ENCODE measurements around the gene TASL.
"Not testable (repeated sequence)": the region's sequence is repeated elsewhere in the genome, so short reads cannot be mapped to it uniquely, and the experiment has no call there.

Gene TASL, protein sequence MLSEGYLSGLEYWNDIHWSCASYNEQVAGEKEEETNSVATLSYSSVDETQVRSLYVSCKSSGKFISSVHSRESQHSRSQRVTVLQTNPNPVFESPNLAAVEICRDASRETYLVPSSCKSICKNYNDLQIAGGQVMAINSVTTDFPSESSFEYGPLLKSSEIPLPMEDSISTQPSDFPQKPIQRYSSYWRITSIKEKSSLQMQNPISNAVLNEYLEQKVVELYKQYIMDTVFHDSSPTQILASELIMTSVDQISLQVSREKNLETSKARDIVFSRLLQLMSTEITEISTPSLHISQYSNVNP

GRCh38 chrX:30577362-30577991 lies at the start of gene TASL:
Gene TASL (minus strand): TSS chrX:30577766. CDS start chrX:30560355, 17,411 bp downstream.
- no peak for DNase-seq (ENCODE audit: low spot score)

DNA sequence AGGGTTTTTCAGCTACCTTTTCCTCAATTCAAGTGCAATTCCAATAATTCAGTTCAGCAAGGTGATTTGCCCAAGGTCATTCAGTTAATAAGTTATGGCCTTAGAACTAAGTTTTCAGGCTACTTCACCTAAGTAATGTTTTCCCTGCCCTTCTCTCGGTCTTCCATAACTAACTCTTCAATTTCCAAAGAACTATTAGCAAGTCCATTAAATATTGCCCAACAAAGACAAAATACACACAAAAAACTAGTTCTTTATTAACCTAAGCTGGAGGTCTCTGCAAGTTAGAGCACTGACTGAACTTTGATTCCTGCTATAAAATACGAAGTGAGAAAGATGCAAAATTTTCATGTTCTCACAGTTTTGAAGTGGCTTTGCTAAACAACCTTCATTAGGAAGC lies 48.8 kb upstream of the TASL start:
- no peak for DNase-seq (ENCODE audit: low spot score)

DNA sequence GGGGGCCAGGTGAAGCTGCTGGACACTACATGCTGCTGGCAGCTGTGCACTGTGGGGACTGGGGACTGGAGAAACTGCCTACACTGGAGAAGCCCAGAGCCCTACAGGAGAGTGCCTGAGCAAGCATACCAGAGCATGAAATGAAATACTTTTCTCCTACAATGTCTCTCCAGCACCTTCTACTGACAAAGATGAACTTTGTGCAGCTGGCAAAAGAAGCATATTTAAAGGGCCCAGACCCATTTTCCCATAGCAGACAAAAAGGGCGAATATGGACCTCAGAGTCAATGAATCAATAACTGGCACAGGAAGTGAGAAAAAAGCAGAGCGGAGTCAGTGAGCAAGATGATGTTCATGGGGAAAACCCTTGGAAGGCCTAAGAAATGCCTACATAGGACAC lies 44.8 kb upstream of the TASL start:
- DNase-seq (ENCODE audit: low spot score), result no peak

DNA sequence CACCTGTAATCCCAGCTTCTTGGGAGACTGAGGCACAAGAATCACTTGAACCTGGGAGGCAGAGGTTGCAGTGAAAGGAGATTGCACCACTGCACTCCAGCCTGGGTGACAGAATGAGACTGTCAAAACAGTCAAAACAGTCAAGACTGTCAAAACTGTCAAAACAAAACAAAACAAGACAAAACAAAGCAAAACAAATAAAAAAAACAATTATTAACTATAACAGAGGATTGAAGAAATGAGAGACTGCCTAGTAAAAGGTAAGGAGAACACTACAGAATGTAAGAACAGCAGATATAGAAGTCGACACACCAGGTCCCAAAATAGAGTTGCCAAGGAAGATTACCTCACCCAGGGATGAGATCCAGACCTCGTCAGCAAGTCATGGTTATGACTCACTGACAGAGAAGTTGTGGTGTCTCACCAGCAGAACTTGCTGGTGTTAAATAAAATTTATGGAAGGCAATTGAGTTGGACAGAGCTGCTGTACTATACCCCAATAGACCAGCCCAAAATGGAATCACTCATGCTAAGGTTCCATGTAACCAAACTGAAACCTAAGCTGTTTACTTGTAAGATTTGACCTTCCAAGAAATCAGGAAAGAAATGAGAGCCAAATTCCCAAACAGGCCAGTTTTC lies 43.5 kb upstream of the TASL start:
- no peak for DNase-seq (ENCODE audit: low spot score)

DNA sequence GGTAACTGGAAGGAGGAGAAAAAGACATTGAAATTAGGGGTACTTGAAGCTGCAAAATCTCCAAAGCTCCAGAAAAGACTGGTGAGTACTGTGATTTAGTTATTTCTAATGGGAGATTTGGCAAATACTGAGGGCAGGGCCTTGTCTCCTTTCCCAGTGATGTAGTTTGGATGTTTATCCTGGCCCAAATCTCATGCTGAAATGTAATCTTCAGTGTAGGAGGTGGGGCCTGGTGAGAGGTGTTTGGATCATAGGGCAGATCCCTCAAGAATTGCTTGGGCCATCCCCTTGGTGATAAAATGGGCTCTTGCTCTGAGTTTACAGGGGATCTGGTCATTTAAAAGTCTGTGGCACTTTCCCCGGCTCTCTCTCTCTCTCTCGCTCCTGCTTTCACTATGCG lies 42.6 kb upstream of the TASL start:
- DNase-seq (ENCODE audit: low spot score), result no peak

GRCh38 chrX:30618160-30618765 lies 40.7 kb upstream of the TASL start:
- peak; percentile 25 for DNase-seq (ENCODE audit: low spot score)

DNA sequence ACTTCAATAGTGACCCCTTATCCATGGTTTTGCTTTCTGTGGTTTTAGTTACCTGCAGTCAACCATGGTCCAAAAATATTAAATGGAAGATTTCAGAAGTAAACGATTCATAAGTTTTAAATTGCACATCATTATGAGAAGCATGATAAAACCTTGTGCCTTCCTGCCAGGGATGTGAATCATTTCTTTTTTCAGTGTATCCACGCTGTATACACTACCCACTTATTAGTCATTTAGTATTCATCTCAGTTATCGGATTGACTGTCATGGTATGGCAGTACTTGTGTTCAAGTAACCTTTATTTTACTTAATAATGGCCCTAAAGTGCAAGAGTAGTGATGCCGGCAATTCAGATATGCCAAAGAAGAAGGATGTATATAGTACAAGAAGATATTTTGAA lies 37.7 kb upstream of the TASL start:
- no peak for DNase-seq (ENCODE audit: low spot score)

DNA sequence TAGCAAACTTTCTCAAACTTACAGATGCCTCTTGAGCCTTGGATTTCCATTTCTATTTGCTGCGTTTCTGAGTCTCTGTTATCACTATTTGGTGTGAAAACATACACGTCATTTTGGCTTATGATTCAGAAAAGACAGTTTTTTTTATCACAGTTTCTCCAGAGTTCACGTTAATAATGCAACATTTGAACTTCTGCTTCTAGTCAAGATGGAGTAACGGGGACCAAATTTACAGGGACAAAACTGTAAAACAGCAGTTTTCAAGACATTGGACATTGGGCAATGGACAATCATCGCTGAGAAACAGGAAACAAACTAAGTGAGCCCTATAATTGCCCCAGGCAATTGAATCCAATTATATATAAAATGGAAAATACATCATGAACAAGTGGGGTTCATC lies 36.2 kb upstream of the TASL start:
- no peak for DNase-seq (ENCODE audit: low spot score)

DNA sequence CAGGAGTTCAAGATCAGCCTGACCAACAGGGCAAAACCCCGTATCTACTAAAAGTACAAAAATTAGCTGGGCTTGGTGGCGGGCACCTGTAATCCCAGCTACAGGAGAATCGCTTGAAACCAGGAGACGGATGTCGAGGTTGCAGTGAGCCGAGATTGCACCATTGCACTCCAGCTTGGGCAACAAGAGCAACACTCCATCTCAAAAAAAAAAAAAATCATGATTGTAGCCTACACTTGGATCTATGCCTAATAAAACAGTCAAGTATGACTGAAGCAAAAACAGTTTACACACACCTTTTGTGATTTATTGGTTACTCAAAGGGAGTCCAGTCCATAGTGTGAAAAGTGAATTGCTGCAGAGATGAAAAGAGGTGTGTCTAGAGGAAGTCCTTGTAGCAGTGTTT lies 34.7 kb upstream of the TASL start:
- no peak for DNase-seq (ENCODE audit: low spot score)

DNA sequence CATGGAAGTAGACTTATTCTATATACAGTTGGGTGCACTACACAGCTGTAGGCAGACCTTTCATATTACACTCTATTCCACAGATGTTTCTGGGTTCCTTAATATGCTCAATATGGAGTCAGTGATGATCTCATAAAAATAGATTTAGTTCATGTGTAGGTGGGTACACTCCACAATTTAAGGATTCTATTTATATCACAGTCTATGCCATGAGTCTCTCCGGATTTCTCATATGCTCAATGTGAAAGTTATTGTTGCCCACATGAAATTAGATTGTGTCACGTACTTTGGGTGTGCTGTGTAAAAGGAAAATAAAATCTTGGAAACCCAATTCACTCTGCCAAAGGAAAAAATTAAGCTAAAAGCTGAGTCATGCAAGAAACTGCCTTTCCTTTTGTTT lies 32.5 kb upstream of the TASL start:
- no peak for DNase-seq (ENCODE audit: low spot score)

DNA sequence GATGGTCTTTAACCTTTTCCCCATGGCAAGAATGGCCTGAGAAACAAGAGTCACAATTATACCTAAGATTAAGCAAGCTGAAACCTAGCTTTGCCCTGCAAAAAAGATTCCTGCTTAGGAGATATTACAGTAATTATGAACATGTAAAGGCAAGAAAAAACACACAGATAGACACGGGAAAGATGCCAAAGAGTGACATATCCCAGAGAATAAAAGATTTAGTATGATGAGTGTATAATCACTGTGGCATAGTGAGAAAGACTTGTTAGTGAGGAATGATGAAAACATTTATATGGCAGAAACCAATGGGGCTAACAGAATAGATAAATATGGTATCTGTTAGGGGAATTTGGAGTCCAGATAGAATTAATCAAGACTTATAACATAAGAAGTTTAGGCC lies 29.6 kb upstream of the TASL start:
- DNase-seq (ENCODE audit: low spot score), result no peak

GRCh38 chrX:30600269-30601176 lies 23.0 kb upstream of the TASL start:
- DNase-seq (ENCODE audit: low spot score), result not testable (repeated sequence)

GRCh38 chrX:30597216-30598012 lies 19.8 kb upstream of the TASL start:
- no peak for DNase-seq (ENCODE audit: low spot score)

DNA sequence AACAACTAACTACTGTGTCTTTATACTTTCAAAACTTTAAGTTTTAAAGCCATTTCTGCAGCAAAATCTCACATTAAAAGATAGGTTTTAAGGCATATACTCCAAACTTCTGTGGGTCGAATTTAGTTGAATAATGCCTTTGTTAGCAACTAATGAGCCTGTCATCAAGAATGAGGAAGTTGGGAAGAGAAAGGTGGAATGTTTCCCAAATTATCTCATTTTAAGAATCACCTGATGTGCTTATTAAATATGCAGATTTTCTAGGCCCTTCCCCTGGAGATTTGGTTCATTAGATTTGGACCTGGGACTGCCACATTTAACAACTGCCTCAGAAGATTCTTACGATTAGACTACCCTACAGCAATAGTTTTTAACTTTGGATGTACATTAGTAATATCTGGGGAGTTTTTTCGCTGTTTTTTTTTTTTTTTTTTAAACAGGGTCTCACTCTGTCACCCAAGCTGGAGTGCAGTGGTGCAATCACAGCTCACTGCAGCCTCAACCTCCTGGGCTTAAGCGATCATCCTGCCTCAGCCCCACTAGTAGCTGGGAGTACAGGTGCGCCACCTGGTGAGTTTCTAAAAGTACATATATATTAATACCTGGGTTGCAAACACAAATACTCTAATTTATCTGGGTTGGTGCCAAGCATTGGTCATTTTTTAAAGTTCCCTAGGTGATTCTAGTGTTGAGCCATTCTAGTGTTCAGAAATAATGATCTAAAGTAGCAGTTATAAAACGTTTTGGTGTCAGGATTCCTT lies 16.1 kb upstream of the TASL start:
- DNase-seq (ENCODE audit: low spot score), result peak; percentile 4

DNA sequence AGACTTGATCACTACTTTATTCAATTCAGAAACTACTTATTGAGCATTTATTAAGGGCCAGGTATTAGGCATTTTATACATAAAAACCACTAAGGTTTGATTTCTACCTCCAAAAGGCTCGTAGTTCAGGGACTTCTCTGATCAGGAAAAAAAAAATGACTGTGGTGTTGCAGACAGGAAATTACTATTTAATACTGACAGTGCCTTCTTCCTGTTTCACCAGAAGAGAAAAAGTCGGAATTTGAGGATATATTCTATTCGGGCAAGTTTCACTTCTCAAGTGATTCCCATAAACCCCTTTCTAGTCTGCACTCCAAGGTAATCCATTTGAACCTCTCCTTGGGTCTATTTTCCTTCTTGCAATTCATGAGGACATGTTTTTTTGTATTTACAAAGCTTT lies 15.3 kb upstream of the TASL start:
- DNase-seq (ENCODE audit: low spot score), result no peak

DNA sequence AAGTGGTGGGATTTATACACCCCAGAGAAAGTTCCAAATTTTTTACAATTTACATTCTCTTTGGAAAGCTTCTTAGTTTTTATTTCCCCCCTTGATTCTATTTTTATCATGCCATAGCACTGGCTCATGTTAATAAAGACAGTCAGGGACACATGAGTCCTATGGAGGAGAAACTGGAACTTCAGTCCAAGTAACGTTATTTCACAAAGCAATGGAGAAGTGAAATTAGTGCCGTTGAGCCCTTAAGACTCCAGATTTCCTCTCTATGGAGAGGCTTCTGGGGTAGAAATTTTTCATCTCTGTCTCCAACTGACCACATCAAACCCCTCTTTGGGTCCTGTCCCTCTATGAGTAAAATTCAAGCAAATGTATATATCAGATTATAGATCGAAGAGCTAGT lies 12.8 kb upstream of the TASL start:
- no peak for DNase-seq (ENCODE audit: low spot score)

DNA sequence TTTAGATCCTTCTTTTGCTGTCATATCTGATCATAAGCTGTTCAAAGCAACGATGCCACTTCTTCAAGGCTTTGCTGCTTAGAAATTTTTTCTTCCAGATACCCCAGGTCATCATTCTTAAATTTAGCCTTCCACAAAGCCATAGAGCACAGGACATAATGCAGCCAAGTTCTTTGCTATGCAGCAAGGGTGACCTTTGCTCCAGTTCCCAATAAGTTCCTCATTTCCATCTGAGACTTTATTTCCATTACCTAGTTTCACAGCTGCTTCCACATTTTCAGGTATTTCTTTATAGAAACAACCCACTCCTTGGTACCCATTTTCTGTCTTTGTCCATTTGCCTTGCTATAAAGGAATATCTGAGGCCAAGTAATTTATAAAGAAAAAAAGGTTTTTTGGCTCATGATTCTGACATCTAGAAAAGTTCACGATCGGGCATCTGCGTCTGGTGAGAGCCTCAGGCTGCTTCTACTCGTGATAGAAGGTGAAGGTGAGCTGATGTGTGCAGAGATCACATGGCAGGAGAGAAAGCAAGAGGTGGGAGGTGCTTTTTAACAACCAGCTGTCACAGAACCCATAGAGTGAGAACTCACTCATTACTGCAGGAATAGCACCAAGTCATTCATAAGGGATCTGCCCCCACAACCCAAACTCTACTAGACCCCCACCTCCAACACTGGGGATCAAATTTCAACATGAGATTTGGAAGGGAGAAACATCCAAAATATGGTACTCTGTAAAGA lies 11.8 kb upstream of the TASL start:
- DNase-seq (ENCODE audit: low spot score), result no peak

DNA sequence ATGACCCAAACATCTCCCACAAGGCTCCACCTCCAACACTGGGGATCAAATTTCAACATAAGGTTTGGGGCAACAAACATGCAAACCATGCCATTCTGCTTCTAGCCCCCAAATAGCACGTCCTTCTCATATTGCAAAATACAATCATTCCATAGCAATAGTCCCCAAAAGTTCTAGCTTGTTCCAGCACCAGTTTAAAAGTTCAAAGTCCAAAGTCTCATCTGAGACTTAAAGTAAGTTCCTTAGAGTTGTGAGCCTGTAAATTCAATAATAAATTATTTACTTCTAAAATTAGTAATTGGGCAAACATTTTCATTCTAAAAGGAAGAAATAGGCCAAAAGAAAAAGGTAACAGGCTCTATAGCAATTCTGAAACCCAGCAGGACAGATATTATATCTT lies 8.9 kb upstream of the TASL start:
- no peak for DNase-seq (ENCODE audit: low spot score)

- no peak for DNase-seq (ENCODE audit: low spot score)
Observed at GRCh38 chrX:30582664-30583063, 5.1 kb upstream of the TASL start.

DNA sequence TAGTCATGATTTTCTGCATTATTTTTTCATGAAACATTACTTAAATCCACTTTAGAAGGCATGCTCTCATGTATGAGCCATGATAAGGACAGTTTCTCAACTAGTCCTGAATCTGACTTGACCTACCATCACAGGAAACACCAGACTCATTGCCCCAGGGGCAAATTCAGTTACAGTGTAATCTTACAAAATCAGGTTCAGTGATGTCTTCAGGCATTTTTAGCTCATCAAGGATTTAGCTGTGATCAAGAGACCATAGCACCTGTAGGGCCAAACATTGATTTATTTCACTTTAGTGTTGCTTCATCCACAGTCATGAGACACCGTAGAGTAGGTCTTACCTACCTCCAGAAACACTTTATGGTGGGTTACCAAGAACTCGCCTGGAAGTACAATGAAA lies 3.1 kb upstream of the TASL start:
- DNase-seq (ENCODE audit: low spot score), result no peak

Data from SW480 (cell line).